K562 (cell line): Measurements from ENCODE around the gene IL12RB2. TPM values are rescaled to one million over a fixed set of nuclear protein-coding genes. Genes with fewer than 3 reads are reported as not detected.

ENCODE experiments used
- DMBX1 ChIP-seq: fragments of 250-450 bp; sonication (Bioruptor Pico); IDR thresholded peaks from 2 replicates; pipeline ENCODE4 v1.8.0; 2022; ENCODE audit warnings: inconsistent platforms, mild to moderate bottlenecking, moderate library complexity, borderline replicate concordance
- KAT2B ChIP-seq: IDR thresholded peaks from one replicate; pipeline ENCODE4 v1.6.1; 2012; ENCODE audit warnings: low read depth, mild to moderate bottlenecking, control low read depth, inconsistent platforms, low read length, moderate library complexity
- KAT7 ChIP-seq: sonication (generic); formaldehyde crosslinking; IDR thresholded peaks from 2 replicates; pipeline ENCODE4 v1.8.0; 2022; ENCODE audit warnings: missing genetic modification reagents, mild to moderate bottlenecking, borderline replicate concordance
- polyA plus RNA-seq, 8 experiments: library from polyadenylated mRNA; depleted of rRNA in 4 of 8; stranded (reverse) in 5 of 8; unstranded in 3 of 8; fragments of >200 nt; fragmentation: Nextera tagmentation in 2 of 8; fragmentation: Illumina TruSeq in 1 of 8; extraction: Ambion mirVana in 2 of 8; extraction: Trizol in 1 of 8; gene quantifications; 2 replicates each; pipeline versions ENCODE4 v1.2.1 to v1.2.3, GENCODE V29; 2011 to 2014; ENCODE audit warnings: inconsistent platforms in 1 of 8, missing spikeins in 1 of 8
- total RNA-seq, 7 experiments: library from RNA; depleted of rRNA in 6 of 7; stranded (reverse); fragments of >200 nt in 6 of 7; fragmentation: Illumina TruSeq in 2 of 7; extraction: Trizol in 2 of 7; gene quantifications; 2 replicates each; pipeline versions ENCODE4 v1.2.1 to v1.2.3, GENCODE V29; 2011 to 2021; ENCODE audit warnings: low replicate concordance in 1 of 7
- TF ChIP-seq, protein P1 (sequence below): fragments of 200-600 bp; sonication (generic); IDR thresholded peaks from one replicate; pipeline ENCODE4 v1.6.1; 2012; ENCODE audit warnings: mild to moderate bottlenecking, low read depth, low read length, inconsistent platforms
- TF ChIP-seq, protein P2 (sequence below), 2 experiments: fragments of 450-650 bp; formaldehyde crosslinking in 1 of 2; IDR thresholded peaks; 2 replicates each; pipeline versions ENCODE4 v1.4.0 to v1.6.1; 2014 to 2020; ENCODE audit warnings: mild to moderate bottlenecking in 2 of 2, borderline replicate concordance in 1 of 2, low read depth in 1 of 2

IL12RB2 gene
- total and polyA plus RNA-seq, 9 of the 15 experiments (the other 6 are each of a cell fraction or from before 2014, with no cell fraction given) = 0.39 to 3.3 (median 1.9) TPM

DNA sequence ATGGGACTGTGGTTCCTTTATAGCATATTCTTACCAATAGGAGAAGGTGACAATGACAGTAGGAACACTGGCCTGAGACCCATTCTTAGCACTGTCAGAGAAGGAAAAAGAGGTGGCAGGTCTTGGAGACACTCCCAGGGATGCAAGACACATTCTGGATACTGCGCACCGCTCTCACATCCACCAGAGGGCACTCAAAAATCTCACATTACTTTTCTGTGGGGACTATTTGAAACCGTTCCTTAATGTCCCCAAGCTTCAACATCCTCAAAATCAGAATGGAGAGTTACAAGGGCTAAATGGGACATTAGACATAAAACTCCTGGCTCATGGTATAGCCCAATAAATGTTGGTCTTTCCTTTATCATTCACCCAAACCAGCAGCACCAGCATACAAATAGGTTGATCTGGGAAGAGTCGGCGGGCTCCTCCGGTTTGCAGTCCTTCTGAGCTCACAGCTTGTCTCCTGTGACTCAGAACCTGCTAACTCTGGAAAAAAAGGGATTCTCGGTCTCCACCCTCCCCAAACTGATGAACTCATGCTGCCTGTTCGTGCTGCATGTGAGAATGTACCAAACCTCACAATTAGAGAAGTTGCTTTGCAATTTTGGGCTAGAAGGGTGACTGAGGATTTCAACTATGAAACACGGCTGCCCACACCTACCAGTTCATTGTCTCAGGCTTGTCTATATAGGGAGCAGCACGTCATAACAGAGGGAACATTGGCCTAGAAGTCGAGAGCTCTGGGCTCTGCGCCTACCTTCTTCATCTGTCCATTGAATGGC, 40.2 kb downstream of the IL12RB2 start (continued):
- TF ChIP-seq, protein P1, sequence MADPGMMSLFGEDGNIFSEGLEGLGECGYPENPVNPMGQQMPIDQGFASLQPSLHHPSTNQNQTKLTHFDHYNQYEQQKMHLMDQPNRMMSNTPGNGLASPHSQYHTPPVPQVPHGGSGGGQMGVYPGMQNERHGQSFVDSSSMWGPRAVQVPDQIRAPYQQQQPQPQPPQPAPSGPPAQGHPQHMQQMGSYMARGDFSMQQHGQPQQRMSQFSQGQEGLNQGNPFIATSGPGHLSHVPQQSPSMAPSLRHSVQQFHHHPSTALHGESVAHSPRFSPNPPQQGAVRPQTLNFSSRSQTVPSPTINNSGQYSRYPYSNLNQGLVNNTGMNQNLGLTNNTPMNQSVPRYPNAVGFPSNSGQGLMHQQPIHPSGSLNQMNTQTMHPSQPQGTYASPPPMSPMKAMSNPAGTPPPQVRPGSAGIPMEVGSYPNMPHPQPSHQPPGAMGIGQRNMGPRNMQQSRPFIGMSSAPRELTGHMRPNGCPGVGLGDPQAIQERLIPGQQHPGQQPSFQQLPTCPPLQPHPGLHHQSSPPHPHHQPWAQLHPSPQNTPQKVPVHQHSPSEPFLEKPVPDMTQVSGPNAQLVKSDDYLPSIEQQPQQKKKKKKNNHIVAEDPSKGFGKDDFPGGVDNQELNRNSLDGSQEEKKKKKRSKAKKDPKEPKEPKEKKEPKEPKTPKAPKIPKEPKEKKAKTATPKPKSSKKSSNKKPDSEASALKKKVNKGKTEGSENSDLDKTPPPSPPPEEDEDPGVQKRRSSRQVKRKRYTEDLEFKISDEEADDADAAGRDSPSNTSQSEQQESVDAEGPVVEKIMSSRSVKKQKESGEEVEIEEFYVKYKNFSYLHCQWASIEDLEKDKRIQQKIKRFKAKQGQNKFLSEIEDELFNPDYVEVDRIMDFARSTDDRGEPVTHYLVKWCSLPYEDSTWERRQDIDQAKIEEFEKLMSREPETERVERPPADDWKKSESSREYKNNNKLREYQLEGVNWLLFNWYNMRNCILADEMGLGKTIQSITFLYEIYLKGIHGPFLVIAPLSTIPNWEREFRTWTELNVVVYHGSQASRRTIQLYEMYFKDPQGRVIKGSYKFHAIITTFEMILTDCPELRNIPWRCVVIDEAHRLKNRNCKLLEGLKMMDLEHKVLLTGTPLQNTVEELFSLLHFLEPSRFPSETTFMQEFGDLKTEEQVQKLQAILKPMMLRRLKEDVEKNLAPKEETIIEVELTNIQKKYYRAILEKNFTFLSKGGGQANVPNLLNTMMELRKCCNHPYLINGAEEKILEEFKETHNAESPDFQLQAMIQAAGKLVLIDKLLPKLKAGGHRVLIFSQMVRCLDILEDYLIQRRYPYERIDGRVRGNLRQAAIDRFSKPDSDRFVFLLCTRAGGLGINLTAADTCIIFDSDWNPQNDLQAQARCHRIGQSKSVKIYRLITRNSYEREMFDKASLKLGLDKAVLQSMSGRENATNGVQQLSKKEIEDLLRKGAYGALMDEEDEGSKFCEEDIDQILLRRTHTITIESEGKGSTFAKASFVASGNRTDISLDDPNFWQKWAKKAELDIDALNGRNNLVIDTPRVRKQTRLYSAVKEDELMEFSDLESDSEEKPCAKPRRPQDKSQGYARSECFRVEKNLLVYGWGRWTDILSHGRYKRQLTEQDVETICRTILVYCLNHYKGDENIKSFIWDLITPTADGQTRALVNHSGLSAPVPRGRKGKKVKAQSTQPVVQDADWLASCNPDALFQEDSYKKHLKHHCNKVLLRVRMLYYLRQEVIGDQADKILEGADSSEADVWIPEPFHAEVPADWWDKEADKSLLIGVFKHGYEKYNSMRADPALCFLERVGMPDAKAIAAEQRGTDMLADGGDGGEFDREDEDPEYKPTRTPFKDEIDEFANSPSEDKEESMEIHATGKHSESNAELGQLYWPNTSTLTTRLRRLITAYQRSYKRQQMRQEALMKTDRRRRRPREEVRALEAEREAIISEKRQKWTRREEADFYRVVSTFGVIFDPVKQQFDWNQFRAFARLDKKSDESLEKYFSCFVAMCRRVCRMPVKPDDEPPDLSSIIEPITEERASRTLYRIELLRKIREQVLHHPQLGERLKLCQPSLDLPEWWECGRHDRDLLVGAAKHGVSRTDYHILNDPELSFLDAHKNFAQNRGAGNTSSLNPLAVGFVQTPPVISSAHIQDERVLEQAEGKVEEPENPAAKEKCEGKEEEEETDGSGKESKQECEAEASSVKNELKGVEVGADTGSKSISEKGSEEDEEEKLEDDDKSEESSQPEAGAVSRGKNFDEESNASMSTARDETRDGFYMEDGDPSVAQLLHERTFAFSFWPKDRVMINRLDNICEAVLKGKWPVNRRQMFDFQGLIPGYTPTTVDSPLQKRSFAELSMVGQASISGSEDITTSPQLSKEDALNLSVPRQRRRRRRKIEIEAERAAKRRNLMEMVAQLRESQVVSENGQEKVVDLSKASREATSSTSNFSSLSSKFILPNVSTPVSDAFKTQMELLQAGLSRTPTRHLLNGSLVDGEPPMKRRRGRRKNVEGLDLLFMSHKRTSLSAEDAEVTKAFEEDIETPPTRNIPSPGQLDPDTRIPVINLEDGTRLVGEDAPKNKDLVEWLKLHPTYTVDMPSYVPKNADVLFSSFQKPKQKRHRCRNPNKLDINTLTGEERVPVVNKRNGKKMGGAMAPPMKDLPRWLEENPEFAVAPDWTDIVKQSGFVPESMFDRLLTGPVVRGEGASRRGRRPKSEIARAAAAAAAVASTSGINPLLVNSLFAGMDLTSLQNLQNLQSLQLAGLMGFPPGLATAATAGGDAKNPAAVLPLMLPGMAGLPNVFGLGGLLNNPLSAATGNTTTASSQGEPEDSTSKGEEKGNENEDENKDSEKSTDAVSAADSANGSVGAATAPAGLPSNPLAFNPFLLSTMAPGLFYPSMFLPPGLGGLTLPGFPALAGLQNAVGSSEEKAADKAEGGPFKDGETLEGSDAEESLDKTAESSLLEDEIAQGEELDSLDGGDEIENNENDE = no peak
- TF ChIP-seq, protein P2, sequence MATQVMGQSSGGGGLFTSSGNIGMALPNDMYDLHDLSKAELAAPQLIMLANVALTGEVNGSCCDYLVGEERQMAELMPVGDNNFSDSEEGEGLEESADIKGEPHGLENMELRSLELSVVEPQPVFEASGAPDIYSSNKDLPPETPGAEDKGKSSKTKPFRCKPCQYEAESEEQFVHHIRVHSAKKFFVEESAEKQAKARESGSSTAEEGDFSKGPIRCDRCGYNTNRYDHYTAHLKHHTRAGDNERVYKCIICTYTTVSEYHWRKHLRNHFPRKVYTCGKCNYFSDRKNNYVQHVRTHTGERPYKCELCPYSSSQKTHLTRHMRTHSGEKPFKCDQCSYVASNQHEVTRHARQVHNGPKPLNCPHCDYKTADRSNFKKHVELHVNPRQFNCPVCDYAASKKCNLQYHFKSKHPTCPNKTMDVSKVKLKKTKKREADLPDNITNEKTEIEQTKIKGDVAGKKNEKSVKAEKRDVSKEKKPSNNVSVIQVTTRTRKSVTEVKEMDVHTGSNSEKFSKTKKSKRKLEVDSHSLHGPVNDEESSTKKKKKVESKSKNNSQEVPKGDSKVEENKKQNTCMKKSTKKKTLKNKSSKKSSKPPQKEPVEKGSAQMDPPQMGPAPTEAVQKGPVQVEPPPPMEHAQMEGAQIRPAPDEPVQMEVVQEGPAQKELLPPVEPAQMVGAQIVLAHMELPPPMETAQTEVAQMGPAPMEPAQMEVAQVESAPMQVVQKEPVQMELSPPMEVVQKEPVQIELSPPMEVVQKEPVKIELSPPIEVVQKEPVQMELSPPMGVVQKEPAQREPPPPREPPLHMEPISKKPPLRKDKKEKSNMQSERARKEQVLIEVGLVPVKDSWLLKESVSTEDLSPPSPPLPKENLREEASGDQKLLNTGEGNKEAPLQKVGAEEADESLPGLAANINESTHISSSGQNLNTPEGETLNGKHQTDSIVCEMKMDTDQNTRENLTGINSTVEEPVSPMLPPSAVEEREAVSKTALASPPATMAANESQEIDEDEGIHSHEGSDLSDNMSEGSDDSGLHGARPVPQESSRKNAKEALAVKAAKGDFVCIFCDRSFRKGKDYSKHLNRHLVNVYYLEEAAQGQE (IDR thresholded peaks at IDR 0.05; ENCODE audit: borderline replicate concordance) = peak; percentile 89
- TF ChIP-seq, protein P2 (CRISPR knock-in tag; IDR thresholded peaks at IDR 0.05; ENCODE audit: low read depth) = no peak
- no peak for TF ChIP-seq DMBX1
- 0 out of 2 replicates have a peak, but pooled peaks have one; percentile 47 for TF ChIP-seq KAT7 (CRISPR knock-in tag)
- TF ChIP-seq KAT2B = no peak
